ENCODE data around the gene BCL2. TPM values are rescaled to one million over a fixed set of nuclear protein-coding genes. Genes with fewer than 3 reads are reported as not detected.

BCL2 gene
- total and polyA plus RNA-seq, 8 donors, result 6.3 to 11.3 (median 10.8) TPM

DNA sequence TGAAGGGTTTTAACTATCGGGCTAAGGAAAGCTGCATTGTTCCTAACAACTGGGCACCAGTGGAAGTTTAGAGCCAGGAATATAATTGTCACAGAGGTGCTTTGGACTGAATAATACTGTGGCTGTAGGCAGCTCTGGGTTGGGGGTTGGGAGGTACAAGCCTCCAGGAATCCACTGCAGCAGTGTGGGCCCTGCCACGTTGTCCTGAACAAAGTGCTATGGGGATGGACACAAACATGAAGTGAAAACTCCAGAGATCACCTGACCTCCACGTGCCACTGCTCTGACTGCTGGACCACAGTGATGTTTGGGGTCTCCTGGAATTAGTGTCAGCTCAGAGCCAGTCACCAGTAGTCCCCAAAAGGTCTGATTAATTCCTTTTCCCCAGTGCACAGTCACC is 110.9 kb downstream of the BCL2 start:
- H3K27me3 ChIP-seq, result no peaks in the 10 kb centered on the region
- intact Hi-C loops (cut with DNase I), result no loop called here
- TF ChIP-seq CTCF (IDR thresholded peaks at IDR 0.05), result no peak
- no peaks in the 10 kb centered on the region for H3K36me3 ChIP-seq
- peaks cover 0 to 17% of the 10 kb centered on the region in 2 donors for H3K4me1 ChIP-seq
- ATAC-seq, result no peak
- H3K9me3 ChIP-seq, result no peaks in the 10 kb centered on the region
- no peak for DNase-seq
- H3K4me3 ChIP-seq, result no peak overlapping the region
- H3K27ac ChIP-seq, result no peak overlapping the region

DNA sequence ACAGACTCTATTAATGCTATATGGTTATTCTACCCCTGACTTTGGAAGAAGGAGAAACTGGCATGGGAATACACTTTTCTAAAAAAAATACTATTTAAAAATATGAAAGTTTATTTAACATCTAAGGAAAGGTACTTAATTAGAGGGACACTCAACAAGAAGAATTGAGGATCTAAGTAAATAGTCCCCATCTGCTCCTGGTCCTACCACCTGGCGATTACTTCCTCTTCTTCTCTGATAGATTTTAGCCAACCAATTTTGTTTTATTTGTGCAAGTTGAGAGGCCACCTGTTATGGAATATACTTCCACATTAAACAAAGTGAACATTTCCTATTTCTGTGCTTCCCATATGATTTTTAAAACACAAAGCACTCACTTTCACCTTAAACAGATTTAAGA is 111.7 kb downstream of the BCL2 start:
- TF ChIP-seq CTCF (IDR thresholded peaks at IDR 0.05), result no peak
- Histone ChIP-seq H3K36me3 (no peaks in the 10 kb centered on the region), H3K27ac (no peak overlapping the region), H3K27me3 (no peaks in the 10 kb centered on the region), H3K9me3 (no peaks in the 10 kb centered on the region), H3K4me1 (peaks cover 0 to 12% of the 10 kb centered on the region in 2 donors), H3K4me3 (no peak overlapping the region)
- ATAC-seq (no peak), DNase-seq (no peak)
- intact Hi-C loops (cut with DNase I), result no loop called here

DNA sequence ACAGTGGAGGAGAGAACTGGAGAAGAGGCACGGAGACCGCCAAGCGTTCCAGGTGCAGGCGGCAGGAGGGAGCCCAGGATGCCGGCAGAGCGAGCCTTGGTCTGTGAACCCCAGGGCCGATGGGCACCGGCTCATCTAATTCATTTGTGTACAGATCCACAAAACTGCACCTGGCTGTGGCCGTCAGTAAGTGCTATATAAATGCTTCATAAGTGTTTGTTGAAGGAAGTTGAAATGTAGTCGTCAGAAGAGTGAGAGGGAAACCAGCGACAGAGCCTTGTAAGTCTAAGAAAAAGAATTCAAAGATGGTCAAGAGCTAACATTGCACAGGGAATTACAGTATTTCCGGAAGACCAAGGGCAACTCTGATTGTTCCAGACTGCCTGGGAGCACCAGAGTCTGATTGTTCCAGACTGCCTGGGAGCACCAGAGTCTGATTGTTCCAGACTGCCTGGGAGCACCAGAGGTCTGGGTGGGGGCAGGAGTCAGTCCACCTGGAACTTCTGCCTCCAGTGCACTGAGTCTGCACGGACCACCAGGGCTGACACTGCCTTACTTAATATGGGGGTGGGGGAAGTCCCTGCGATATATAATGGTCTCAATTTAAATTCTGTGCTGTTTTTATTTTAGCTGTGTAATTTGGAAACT is 112.3 kb downstream of the BCL2 start:
- H3K4me1 ChIP-seq, result peaks cover 0 to 11% of the 10 kb centered on the region in 2 donors
- no peaks in the 10 kb centered on the region for H3K9me3 ChIP-seq
- peak; percentile 87 for ATAC-seq
- intact Hi-C loops (cut with DNase I), result no loop called here
- no peaks in the 10 kb centered on the region for H3K27me3 ChIP-seq
- DNase-seq, result no peak
- H3K4me3 ChIP-seq, result no peak overlapping the region
- no peaks in the 10 kb centered on the region for H3K36me3 ChIP-seq
- no peak overlapping the region for H3K27ac ChIP-seq
- no peak for TF ChIP-seq CTCF (IDR thresholded peaks at IDR 0.05)

GRCh38 chr18:63206433-63207142 is 113.0 kb downstream of the BCL2 start:
- Histone ChIP-seq H3K4me1 (peaks cover 0 to 11% of the 10 kb centered on the region in 2 donors), H3K9me3 (no peaks in the 10 kb centered on the region), H3K27ac (no peak overlapping the region), H3K27me3 (no peaks in the 10 kb centered on the region), H3K36me3 (no peaks in the 10 kb centered on the region), H3K4me3 (no peak overlapping the region)
- ATAC-seq (no peak), DNase-seq (no peak)
- TF ChIP-seq CTCF (IDR thresholded peaks at IDR 0.05), result no peak
- intact Hi-C loops (cut with DNase I), result no loop called here

GRCh38 chr18:63205791-63206252 is 113.7 kb downstream of the BCL2 start:
- no peak overlapping the region for H3K4me3 ChIP-seq
- H3K36me3 ChIP-seq, result no peaks in the 10 kb centered on the region
- no peak for TF ChIP-seq CTCF (IDR thresholded peaks at IDR 0.05)
- no peaks in the 10 kb centered on the region for H3K9me3 ChIP-seq
- ATAC-seq (no peak), DNase-seq (no peak)
- peaks cover 0 to 11% of the 10 kb centered on the region in 2 donors for H3K4me1 ChIP-seq
- no peaks in the 10 kb centered on the region for H3K27me3 ChIP-seq
- no peak overlapping the region for H3K27ac ChIP-seq
- intact Hi-C loops (cut with DNase I), result no loop called here

Measured in left lung (tissue), 10 donors.